Lung (tissue), 12 donors: ENCODE results near the gene RAMP3. TPM values are rescaled to one million over a fixed set of nuclear protein-coding genes. Genes with fewer than 3 reads are reported as not detected.

Experiments used
- ATAC-seq: fragments of 200-7000 bp; cut with Tn5 transposase; one replicate; pipeline ENCODE4 v1.9.1; 2020; ENCODE audit warnings: moderate number of reproducible peaks; ENCODE audit not compliant: insufficient read depth, low FRiP score
- DNase-seq, 3 donors: peaks; one replicate each; pipeline ENCODE4 v3.0.0-alpha.2; 2013 to 2017
- H3K27ac ChIP-seq, 2 donors: one replicate each; pipeline ENCODE4 v1.5.1; 2013; ENCODE audit warnings: mild to moderate bottlenecking in 2 of 2, moderate library complexity in 2 of 2, control low read depth in 1 of 2, inconsistent platforms in 1 of 2, low read depth in 1 of 2, low read length in 1 of 2
- H3K27me3 ChIP-seq, 3 donors: one replicate each; pipeline ENCODE4 v1.5.1; 2013; ENCODE audit warnings: low read length in 2 of 3; ENCODE audit not compliant: control insufficient read depth in 3 of 3, insufficient read depth in 3 of 3
- H3K36me3 ChIP-seq, 4 donors: one replicate each; pipeline ENCODE4 v1.5.1; 2013; ENCODE audit warnings: low read length in 4 of 4, mild to moderate bottlenecking in 1 of 4, moderate library complexity in 1 of 4; ENCODE audit not compliant: control insufficient read depth in 4 of 4, insufficient read depth in 4 of 4
- H3K4me1 ChIP-seq, 5 donors: one replicate each; pipeline ENCODE4 v1.5.1; 2013; ENCODE audit warnings: low read length in 5 of 5, mild to moderate bottlenecking in 2 of 5, moderate library complexity in 1 of 5; ENCODE audit not compliant: control insufficient read depth in 5 of 5, insufficient read depth in 5 of 5
- H3K4me3 ChIP-seq: one replicate; pipeline ENCODE4 v1.5.1; 2013; ENCODE audit warnings: mild to moderate bottlenecking, control low read depth, moderate library complexity
- H3K9ac ChIP-seq, 2 donors: one replicate each; pipeline ENCODE4 v1.5.1; 2013; ENCODE audit warnings: low read length in 2 of 2, control low read depth in 1 of 2; ENCODE audit not compliant: insufficient read depth in 1 of 2
- H3K9me3 ChIP-seq, 4 donors: one replicate each; pipeline ENCODE4 v1.5.1; 2013; ENCODE audit warnings: low read length in 3 of 4, mild to moderate bottlenecking in 1 of 4, moderate library complexity in 1 of 4; ENCODE audit not compliant: control insufficient read depth in 4 of 4, insufficient read depth in 3 of 4
- CTCF ChIP-seq: IDR thresholded peaks from 2 replicates; pipeline ENCODE4 v1.5.1; 2012; ENCODE audit warnings: mild to moderate bottlenecking; ENCODE audit errors: control extremely low read depth, extremely low read depth
- WGBS, 2 donors: extraction: QIAGEN DNeasy Blood & Tissue Kit; methylation state at CpG; one replicate each; pipeline ENCODE4 v1.1.7; 2013; 5-methylcytosine and 5-hydroxymethylcytosine counted together
- polyA plus RNA-seq, 2 donors: library from polyadenylated mRNA; stranded (reverse); fragments of 200-250 nt; gene quantifications; one replicate each; pipeline ENCODE4 v1.2.1, GENCODE V29; 2013
- total RNA-seq, 2 donors: library from RNA; depleted of rRNA in 1 of 2; stranded (reverse); fragments of >200 nt in 1 of 2; gene quantifications; one replicate each; pipeline ENCODE4 v1.2.1, GENCODE V29; 2014 to 2021
- donor health status: control.
- donor health status: control.
- donor health status: Bipolar disorder and iron deficiency.
- donor health status: healthy.
- donor health status: DM: yes; HTN: yes; CAD: no.

Gene RAMP3
- total and polyA plus RNA-seq, 4 donors = 47.3 to 116 (median 63.3) TPM

DNA sequence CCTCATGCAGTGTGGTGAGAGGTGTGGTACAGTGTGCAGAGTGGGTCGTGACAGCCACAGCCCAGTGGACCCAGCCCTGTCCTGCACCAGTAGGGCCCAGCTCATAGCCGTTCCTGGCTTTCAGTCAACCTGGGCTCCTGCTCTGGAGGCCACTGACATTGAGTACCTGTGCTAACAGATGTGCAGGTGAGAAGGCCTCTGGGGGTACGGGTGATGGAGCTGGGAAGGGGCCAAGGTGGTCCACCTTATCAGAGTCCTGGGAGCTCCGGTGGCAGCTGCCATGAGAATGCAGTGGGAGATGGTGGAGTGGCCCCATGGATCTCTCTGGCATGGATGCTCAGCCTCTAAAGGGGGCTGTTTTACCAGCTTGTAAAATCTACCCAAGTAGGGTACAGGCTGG is 40.0 kb upstream of the RAMP3 start:
- no peak overlapping the region for H3K27ac ChIP-seq
- DNase-seq (no peak), ATAC-seq (no peak)
- peaks cover 0 to 2% (median 0%) of the 10 kb centered on the region in 5 donors for H3K4me1 ChIP-seq
- no peak overlapping the region for H3K4me3 ChIP-seq
- peak overlapping the region in 1 of 2 donors; percentile 11 for H3K9ac ChIP-seq
- H3K36me3 ChIP-seq = no peaks in the 10 kb centered on the region
- no peaks in the 10 kb centered on the region for H3K9me3 ChIP-seq
- WGBS, 2 donors = 86% methylated on average over 4 of the region's 4 CpGs
- no peaks in the 10 kb centered on the region for H3K27me3 ChIP-seq
- TF ChIP-seq CTCF = no peak

- no peak for DNase-seq
- H3K27me3 ChIP-seq = no peaks in the 10 kb centered on the region
- no peak overlapping the region for H3K4me3 ChIP-seq
- 88 to 92% methylated on average over 4 of the region's 4 CpGs for WGBS, 2 donors
- no peak for ATAC-seq
- H3K9ac ChIP-seq = no peak overlapping the region
- no peak overlapping the region for H3K27ac ChIP-seq
- peaks cover 0 to 3% (median 0%) of the 10 kb centered on the region in 5 donors for H3K4me1 ChIP-seq
- no peaks in the 10 kb centered on the region for H3K9me3 ChIP-seq
- no peaks in the 10 kb centered on the region for H3K36me3 ChIP-seq
- TF ChIP-seq CTCF = no peak
Measured at GRCh38 chr7:45118292-45118691, 39.3 kb upstream of the RAMP3 start.

DNA sequence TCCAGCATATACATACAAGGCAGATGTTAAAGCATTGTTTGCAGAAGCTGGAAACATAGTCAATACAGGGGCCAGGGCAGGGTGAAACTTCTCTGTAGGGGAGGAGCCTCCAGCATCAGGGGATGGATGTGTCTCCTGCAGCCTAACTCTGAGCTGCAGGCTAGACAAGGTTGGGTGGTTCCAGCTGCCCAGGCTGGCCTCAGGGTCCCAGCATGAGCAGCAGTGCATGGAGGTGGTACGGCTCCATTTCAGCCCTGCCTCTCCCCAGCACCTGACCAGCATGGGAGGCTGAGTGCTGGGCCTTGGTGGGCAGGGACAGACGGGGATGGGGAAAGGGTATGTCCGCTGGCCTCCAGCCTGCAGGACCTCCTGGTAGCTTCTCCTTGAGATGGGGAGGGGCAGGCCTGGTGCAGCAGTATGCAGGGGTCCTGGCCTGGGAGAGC is 38.7 kb upstream of the RAMP3 start:
- Histone ChIP-seq H3K9ac (no peak overlapping the region), H3K4me1 (peaks cover 0 to 3% (median 0%) of the 10 kb centered on the region in 5 donors), H3K9me3 (no peaks in the 10 kb centered on the region), H3K27ac (no peak overlapping the region), H3K27me3 (no peaks in the 10 kb centered on the region), H3K36me3 (no peaks in the 10 kb centered on the region), H3K4me3 (no peak overlapping the region)
- no peak for TF ChIP-seq CTCF
- WGBS, 2 donors = 84 to 92% methylated on average over 3 of the region's 3 CpGs
- DNase-seq (no peak), ATAC-seq (no peak)

- no peak for ATAC-seq
- Histone ChIP-seq H3K9me3 (no peaks in the 10 kb centered on the region), H3K27me3 (no peaks in the 10 kb centered on the region), H3K27ac (no peak overlapping the region), H3K4me1 (peaks cover 0 to 3% (median 0%) of the 10 kb centered on the region in 5 donors), H3K9ac (no peak overlapping the region), H3K36me3 (no peaks in the 10 kb centered on the region), H3K4me3 (no peak overlapping the region)
- WGBS, 2 donors = 90 to 93% methylated on average over 3 of the region's 3 CpGs
- no peak for TF ChIP-seq CTCF
- no peak for DNase-seq
Measured at GRCh38 chr7:45119550-45119949, 38.0 kb upstream of the RAMP3 start.
